ENCODE data around the gene MARK3. TPM values are rescaled to one million over a fixed set of nuclear protein-coding genes. Genes with fewer than 3 reads are reported as not detected.
A peak's percentile ranks its signal among the peaks of the same experiment; 100 is the strongest.

Gene MARK3
- total RNA-seq, 2 experiments from 2014 or later, result 76.0 to 84.2 TPM

DNA sequence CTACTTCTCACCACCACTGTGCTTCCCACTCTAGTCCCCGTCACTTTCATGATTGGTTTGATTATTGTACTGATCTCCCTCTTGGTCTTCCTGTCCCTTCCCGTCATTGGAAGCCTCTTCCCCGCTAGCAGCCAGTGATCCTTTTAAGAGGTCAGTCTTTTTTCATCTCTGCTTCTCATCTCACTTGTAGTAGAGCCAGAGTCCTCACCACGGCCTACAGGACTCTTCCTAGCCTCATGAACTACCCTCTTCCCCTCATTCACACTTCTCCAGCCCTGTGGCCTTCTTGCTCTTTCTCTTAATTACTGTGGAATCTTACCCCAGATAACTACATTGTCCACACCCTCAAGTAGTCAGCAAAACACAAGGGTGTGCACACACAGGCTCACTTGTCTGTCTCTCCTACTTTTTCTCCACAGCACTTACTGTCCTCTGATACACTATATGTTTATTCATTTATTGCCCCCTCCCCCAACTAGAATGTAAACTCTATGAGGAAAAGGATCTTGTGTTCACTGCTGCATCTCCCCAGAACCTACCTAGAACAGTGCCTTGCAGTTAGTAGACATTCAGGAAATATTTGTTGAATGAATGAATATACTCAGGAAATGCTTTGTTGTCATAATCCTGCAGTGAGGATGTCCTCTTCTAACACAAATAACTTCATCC lies 71.1 kb downstream of the MARK3 start:
- Mint-ChIP-seq H3K36me3 (ENCODE audit: low read depth) (peaks cover 25% of the 10 kb centered on the region), H3K4me1 (peaks cover 9% of the 10 kb centered on the region), H3K27ac (peak overlapping the region; percentile 0), H3K4me3 (no peak overlapping the region), H3K27me3 (no peaks in the 10 kb centered on the region), H3K9me3 (no peaks in the 10 kb centered on the region)
- no peak for DNase-seq
- ChIA-PET POLR2A (no interaction called here), CTCF (no interaction called here)

GRCh38 chr14:103460415-103460814 lies 75.2 kb downstream of the MARK3 start:
- ChIA-PET POLR2A (no interaction called here), CTCF (interaction anchor here (1.3 to 1.5 kb wide), 2 partner anchors 10 to 15 kb away, joined by 3 read pairs; no protein-coding TSS in a partner anchor)
- Mint-ChIP-seq H3K9me3 (no peaks in the 10 kb centered on the region), H3K27ac (no peak overlapping the region), H3K36me3 (ENCODE audit: low read depth) (peaks cover 34% of the 10 kb centered on the region), H3K27me3 (no peaks in the 10 kb centered on the region), H3K4me1 (peaks cover 9% of the 10 kb centered on the region), H3K4me3 (no peak overlapping the region)
- no peak for DNase-seq

GRCh38 chr14:103463149-103463548 lies 77.9 kb downstream of the MARK3 start:
- CTCF ChIA-PET, result no interaction called here

DNA sequence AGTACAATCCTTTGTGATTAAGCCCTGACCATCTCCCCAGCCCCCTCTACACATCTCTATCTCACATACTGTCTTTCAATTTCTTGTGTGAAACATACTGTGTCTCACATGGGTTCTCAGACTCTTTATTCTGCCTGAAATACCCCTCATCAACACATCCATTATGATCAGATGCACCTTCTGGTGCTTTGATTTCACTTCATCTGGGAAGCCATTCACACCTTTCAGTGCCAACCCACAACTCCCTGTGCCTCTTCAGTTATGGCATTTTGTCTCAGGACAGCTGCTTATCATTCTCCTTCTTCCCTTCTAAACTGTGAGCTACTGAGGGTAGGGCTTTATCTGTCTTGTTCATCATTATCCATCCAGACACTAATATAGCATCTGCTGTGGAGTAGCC lies 78.6 kb downstream of the MARK3 start:
- H3K27ac Mint-ChIP-seq, result no peak overlapping the region
- no peaks in the 10 kb centered on the region for H3K9me3 Mint-ChIP-seq
- POLR2A ChIA-PET, result no interaction called here
- H3K4me3 Mint-ChIP-seq, result no peak overlapping the region
- peaks cover 3% of the 10 kb centered on the region for H3K4me1 Mint-ChIP-seq
- H3K27me3 Mint-ChIP-seq, result no peaks in the 10 kb centered on the region
- DNase-seq, result no peak
- CTCF ChIA-PET, result interaction anchor here (0.7 to 0.8 kb wide), 2 partner anchors 16 to 25 kb away, joined by 3 to 4 read pairs; no protein-coding TSS in a partner anchor
- H3K36me3 Mint-ChIP-seq (ENCODE audit: low read depth), result peaks cover 32% of the 10 kb centered on the region

More at GRCh38 chr14:103463149-103463548, 77.9 kb downstream of the MARK3 start:
- Mint-ChIP-seq H3K27me3 (no peaks in the 10 kb centered on the region), H3K9me3 (no peaks in the 10 kb centered on the region), H3K4me1 (peaks cover 3% of the 10 kb centered on the region), H3K36me3 (ENCODE audit: low read depth) (peaks cover 32% of the 10 kb centered on the region), H3K4me3 (no peak overlapping the region), H3K27ac (no peak overlapping the region)
- no peak for DNase-seq
- POLR2A ChIA-PET, result no interaction called here

- ChIA-PET CTCF (no interaction called here), POLR2A (no interaction called here)
- Mint-ChIP-seq H3K27me3 (no peaks in the 10 kb centered on the region), H3K4me3 (no peak overlapping the region), H3K27ac (no peak overlapping the region), H3K36me3 (ENCODE audit: low read depth) (peaks cover 35% of the 10 kb centered on the region), H3K4me1 (no peaks in the 10 kb centered on the region), H3K9me3 (no peaks in the 10 kb centered on the region)
- DNase-seq, result no peak
Measured at GRCh38 chr14:103472939-103473338, 87.7 kb downstream of the MARK3 start.

DNA sequence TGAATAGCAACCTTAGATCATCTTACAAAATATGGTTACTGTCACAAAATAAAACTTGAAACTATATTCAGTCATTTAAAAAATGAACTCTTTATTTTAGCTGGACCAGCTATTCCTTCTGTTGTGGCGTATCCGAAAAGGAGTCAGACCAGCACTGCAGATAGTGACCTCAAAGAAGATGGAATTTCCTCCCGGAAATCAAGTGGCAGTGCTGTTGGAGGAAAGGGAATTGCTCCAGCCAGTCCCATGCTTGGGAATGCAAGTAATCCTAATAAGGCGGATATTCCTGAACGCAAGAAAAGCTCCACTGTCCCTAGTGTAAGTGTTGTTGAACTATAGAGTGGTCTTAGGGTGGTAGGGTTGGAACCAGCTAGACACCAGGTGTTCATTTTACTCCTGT lies 89.7 kb downstream of the MARK3 start:
- Mint-ChIP-seq H3K27ac (no peak overlapping the region), H3K36me3 (ENCODE audit: low read depth) (peaks cover 36% of the 10 kb centered on the region), H3K9me3 (no peaks in the 10 kb centered on the region), H3K4me1 (peaks cover 2% of the 10 kb centered on the region), H3K27me3 (no peaks in the 10 kb centered on the region), H3K4me3 (no peak overlapping the region)
- POLR2A ChIA-PET, result interaction anchor here (1.2 kb wide), 1 partner anchor 10 kb away, joined by 3 read pairs; no protein-coding TSS in a partner anchor
- DNase-seq, result no peak
- CTCF ChIA-PET, result no interaction called here

GRCh38 chr14:103476065-103476464 lies 90.8 kb downstream of the MARK3 start:
- no peak overlapping the region for H3K4me3 Mint-ChIP-seq
- H3K9me3 Mint-ChIP-seq, result no peaks in the 10 kb centered on the region
- POLR2A ChIA-PET, result no interaction called here
- CTCF ChIA-PET, result no interaction called here
- H3K4me1 Mint-ChIP-seq, result peaks cover 12% of the 10 kb centered on the region
- peaks cover 36% of the 10 kb centered on the region for H3K36me3 Mint-ChIP-seq (ENCODE audit: low read depth)
- no peak for DNase-seq
- no peaks in the 10 kb centered on the region for H3K27me3 Mint-ChIP-seq
- H3K27ac Mint-ChIP-seq, result no peak overlapping the region

GRCh38 chr14:103476631-103477030 lies 91.4 kb downstream of the MARK3 start:
- Mint-ChIP-seq H3K27ac (no peak overlapping the region), H3K4me1 (peaks cover 16% of the 10 kb centered on the region), H3K9me3 (no peaks in the 10 kb centered on the region)

DNA sequence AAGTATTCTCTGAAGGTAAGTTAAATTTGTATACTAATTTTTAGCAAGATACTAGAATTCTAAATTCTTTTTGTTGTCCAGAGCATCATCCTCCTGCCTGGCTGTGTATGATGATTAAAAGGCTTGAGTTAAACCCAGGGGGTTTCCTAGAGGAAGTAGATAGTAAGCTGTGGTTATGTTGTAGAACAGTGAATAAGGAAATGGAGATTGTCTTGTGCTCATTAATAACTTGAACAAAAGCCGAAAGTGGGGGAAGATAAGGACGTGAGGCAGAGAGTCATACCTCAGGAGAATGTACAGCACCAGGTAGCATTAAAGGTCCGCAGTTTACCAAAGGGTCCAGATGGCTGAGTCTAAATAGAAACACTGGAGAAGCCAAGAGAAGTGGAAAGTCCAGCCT lies 95.4 kb downstream of the MARK3 start:
- H3K4me3 Mint-ChIP-seq, result no peak overlapping the region
- no peak for DNase-seq
- peaks cover 39% of the 10 kb centered on the region for H3K36me3 Mint-ChIP-seq (ENCODE audit: low read depth)
- no peaks in the 10 kb centered on the region for H3K9me3 Mint-ChIP-seq
- POLR2A ChIA-PET, result no interaction called here
- peak overlapping the region; percentile 16 for H3K27ac Mint-ChIP-seq
- H3K4me1 Mint-ChIP-seq, result peaks cover 16% of the 10 kb centered on the region
- no peaks in the 10 kb centered on the region for H3K27me3 Mint-ChIP-seq
- CTCF ChIA-PET, result interaction anchor here (0.8 kb wide), 1 partner anchor 16 kb away, joined by 3 read pairs; no protein-coding TSS in a partner anchor

More at GRCh38 chr14:103476631-103477030, 91.4 kb downstream of the MARK3 start:
- no peak for DNase-seq
- Mint-ChIP-seq H3K36me3 (ENCODE audit: low read depth) (peaks cover 37% of the 10 kb centered on the region), H3K27me3 (no peaks in the 10 kb centered on the region), H3K4me3 (no peak overlapping the region)
- ChIA-PET POLR2A (interaction anchor here (1.4 kb wide), 1 partner anchor 10 kb away, joined by 4 read pairs; no protein-coding TSS in a partner anchor), CTCF (no interaction called here)

DNA sequence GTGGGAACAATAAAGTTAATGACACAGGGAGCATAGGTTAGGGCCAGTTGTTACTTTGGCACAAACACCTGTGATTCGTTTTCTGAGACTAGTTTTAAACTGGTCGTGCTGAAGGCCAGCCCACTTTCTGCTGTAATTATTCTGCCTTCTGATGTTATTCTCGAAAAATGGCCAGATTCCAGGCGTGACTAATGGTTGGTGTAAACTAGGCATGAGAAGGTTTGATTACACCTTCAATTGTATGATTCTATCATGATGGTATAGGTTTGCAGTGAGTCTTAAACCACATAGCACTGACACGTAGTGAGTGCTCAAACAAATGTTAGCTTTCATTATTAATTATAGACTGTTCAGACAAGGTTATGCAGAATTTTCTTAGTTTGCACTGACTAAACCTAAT lies 98.4 kb downstream of the MARK3 start:
- peaks cover 16% of the 10 kb centered on the region for H3K4me1 Mint-ChIP-seq
- H3K27ac Mint-ChIP-seq, result no peak overlapping the region
- no peak for DNase-seq
- POLR2A ChIA-PET, result no interaction called here
- H3K36me3 Mint-ChIP-seq (ENCODE audit: low read depth), result peaks cover 28% of the 10 kb centered on the region
- CTCF ChIA-PET, result interaction anchor here (1.1 kb wide), 1 partner anchor 17 kb away, joined by 4 read pairs; no protein-coding TSS in a partner anchor
- no peak overlapping the region for H3K4me3 Mint-ChIP-seq
- H3K9me3 Mint-ChIP-seq, result no peaks in the 10 kb centered on the region
- H3K27me3 Mint-ChIP-seq, result no peaks in the 10 kb centered on the region

DNA sequence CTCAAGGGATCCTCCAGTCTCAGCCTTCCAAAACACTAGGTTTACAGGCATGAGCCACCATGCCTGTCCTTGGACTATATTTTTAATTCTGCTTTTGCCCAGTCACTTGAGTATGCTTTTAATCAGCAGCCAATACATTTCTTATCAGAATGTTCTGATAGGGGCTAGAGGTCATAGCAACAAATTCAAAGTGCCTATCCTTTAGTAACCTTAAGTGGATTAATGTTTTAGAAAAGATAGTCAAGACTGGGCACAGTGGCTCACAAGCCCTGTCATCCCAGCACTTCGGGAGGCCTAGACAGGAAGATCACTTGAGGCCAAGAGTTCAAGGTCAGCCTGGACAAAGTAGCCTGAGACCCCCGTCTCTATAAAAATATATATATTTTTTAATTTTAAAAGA lies 100.3 kb downstream of the MARK3 start:
- H3K4me3 Mint-ChIP-seq, result no peak overlapping the region
- ChIA-PET CTCF (no interaction called here), POLR2A (no interaction called here)
- peaks cover 10% of the 10 kb centered on the region for H3K4me1 Mint-ChIP-seq
- H3K27ac Mint-ChIP-seq, result no peak overlapping the region
- no peaks in the 10 kb centered on the region for H3K27me3 Mint-ChIP-seq
- H3K9me3 Mint-ChIP-seq, result no peaks in the 10 kb centered on the region
- H3K36me3 Mint-ChIP-seq (ENCODE audit: low read depth), result peaks cover 31% of the 10 kb centered on the region
- DNase-seq, result no peak

- Mint-ChIP-seq H3K4me3 (no peak overlapping the region), H3K27me3 (no peaks in the 10 kb centered on the region), H3K36me3 (ENCODE audit: low read depth) (peaks cover 23% of the 10 kb centered on the region), H3K4me1 (no peaks in the 10 kb centered on the region), H3K9me3 (no peaks in the 10 kb centered on the region), H3K27ac (no peak overlapping the region)
- DNase-seq, result no peak
- ChIA-PET POLR2A (no interaction called here), CTCF (interaction anchor here (1.9 kb wide), 1 partner anchor 11 kb away, joined by 11 read pairs; no protein-coding TSS in a partner anchor)
Measured at GRCh38 chr14:103488071-103488470, 102.9 kb downstream of the MARK3 start.

- CTCF ChIA-PET, result interaction anchor here (0.6 to 2.5 kb wide), 2 partner anchors 11 to 25 kb away, joined by 4 to 9 read pairs; no protein-coding TSS in a partner anchor
- no peak overlapping the region for H3K4me3 Mint-ChIP-seq
- H3K4me1 Mint-ChIP-seq, result no peaks in the 10 kb centered on the region
- H3K9me3 Mint-ChIP-seq, result no peaks in the 10 kb centered on the region
- H3K27me3 Mint-ChIP-seq, result no peaks in the 10 kb centered on the region
- no peak for DNase-seq
- POLR2A ChIA-PET, result no interaction called here
- no peak overlapping the region for H3K27ac Mint-ChIP-seq
- H3K36me3 Mint-ChIP-seq (ENCODE audit: low read depth), result peaks cover 18% of the 10 kb centered on the region
Measured at GRCh38 chr14:103488960-103489359, 103.7 kb downstream of the MARK3 start.

DNA sequence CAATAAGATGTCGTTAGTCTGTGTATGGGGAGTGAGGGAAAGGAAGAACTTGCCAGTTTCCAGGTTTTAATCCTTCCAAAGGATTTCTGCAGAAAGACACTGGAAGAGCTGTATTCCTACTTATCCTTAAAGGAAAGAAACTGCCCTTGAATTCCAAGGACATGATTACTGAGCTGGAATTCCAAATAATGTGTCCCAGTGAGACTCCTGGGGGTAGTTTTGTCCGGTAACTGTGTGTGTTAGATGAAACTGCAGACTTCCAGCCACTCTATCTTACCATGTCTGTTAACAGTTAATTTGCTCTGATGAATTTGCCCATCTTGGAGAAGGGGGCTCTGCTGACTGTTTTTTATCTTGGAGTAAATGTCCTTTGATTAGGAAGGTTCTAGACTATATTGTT lies 104.4 kb downstream of the MARK3 start:
- Mint-ChIP-seq H3K27ac (no peak overlapping the region), H3K27me3 (no peaks in the 10 kb centered on the region), H3K4me3 (no peak overlapping the region), H3K36me3 (ENCODE audit: low read depth) (peaks cover 18% of the 10 kb centered on the region), H3K4me1 (no peaks in the 10 kb centered on the region), H3K9me3 (no peaks in the 10 kb centered on the region)
- POLR2A ChIA-PET, result no interaction called here
- CTCF ChIA-PET, result interaction anchor here (0.6 to 2.5 kb wide), 2 partner anchors 10 to 25 kb away, joined by 4 to 9 read pairs; no protein-coding TSS in a partner anchor
- no peak for DNase-seq

Data from activated CD4-positive, alpha-beta memory T cell treated with anti-CD3 and anti-CD28 coated beads, Interleukin-2, amount 10 ng/mL, durations not matched to agents 7 days and 5 days (primary cell).